ENCODE measurements around the gene OSBPL6.
"Not testable (repeated sequence)": the region's sequence is repeated elsewhere in the genome, so short reads cannot be mapped to it uniquely, and the experiment has no call there.

OSBPL6 gene

DNA sequence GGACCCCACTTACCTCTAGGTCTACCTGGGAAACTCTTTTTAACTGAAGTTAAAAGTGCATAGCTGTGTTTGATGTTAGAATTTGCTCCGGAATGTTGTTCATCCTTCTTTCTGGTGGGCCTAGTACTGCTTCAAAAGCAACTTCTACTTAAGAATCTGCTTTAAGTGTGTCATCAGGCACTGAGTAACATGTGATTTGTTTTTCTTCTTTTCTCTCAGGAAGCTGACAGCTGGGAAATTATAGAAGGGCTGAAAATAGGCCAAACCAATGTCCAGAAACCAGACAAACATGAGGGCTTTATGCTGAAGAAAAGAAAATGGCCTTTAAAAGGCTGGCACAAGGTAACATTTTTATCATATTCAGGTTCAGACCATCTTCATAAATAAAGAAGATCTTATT lies 133.7 kb downstream of the OSBPL6 start:
- TF ChIP-seq GATA1 (IDR thresholded peaks at IDR 0.05; ENCODE audit: low read depth, low read length) (no peak), POLR2A (IDR thresholded peaks at IDR 0.05; ENCODE audit: low read length) (no peak)
- no peak for DNase-seq

DNA sequence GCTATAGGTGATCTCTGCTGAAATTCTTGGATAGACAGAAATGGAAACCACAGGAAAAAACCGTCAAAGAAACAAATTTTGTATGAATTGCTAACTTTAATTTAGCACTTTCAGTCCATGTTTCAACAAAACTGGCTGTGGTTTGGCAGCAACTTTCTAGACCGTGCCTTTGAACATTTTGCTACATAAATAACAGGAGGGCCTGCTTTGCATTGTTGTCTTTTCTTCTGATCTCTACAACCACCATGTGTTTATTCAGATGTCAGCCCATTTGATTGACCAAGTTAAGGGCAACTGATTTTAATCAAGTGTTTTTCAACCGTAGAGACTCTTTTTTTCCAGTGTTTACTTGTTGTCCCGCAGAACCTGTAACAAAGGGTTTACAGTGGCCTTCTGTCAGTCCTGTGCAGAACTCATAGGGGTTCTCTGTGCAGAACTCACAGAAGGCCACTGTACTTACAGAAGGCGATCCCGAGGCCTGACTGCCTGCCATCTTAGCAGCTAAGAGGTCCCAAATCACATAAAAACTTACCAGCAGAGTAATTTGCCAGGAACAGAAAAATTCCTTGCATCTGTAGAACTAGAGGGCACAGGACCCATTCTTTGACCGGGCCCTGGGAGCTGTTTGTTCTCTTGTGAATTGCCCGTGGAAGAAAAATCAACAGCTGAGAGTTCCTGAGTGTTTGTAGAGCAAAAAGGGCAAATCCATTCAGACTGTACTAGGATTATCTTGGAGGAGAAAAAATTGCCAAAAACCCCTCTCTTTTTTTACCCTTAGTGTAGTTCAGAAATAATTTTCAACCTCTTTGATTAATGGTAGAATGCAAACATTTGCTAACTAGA lies 136.1 kb downstream of the OSBPL6 start:
- TF ChIP-seq POLR2A (IDR thresholded peaks at IDR 0.05; ENCODE audit: low read length) (no peak), GATA1 (IDR thresholded peaks at IDR 0.05; ENCODE audit: low read depth, low read length) (no peak)

DNA sequence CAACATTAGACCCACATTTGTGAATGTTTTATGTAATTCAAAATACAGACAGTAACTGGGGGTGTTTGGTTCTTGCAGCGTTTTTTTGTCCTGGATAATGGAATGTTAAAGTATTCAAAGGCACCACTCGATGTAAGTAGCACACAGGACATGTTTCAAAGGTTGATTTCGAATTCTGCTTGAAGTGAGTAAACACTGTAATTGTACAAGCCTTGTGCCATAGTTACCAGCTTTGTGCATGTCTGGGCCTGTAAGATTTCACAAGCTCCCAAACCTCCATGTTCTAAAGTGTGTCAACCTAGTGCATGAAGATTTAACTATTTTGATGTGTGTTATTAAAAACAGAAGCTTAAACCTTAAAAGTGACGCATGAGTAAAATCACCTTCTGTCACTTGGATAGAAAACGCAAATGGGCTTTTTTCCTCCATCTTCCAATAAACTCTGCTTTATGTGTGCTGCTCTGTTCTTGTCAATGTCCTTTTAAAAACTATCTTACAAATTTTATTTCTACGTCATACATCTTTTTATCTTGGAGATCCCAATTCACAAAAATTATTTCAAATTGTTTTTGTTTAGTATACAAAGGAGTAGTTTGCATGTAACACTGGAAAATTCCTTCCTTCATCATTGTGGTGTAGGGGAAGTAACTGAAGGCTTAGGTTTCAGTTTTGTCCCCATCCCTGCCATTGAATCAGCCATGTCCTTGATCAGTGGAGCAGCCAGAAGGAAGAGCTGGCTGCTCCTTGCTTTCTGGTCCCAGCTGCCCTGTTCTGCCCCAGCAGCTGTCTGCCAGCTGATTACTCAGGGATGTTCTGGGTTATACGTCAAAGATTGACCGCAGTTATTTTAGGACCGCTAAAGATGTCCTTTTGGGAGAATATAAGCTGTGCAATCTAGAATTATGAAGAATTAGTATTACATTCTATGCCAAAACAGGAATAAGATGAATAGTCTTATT lies 137.4 kb downstream of the OSBPL6 start:
- TF ChIP-seq GATA1 (IDR thresholded peaks at IDR 0.05; ENCODE audit: low read depth, low read length) (no peak), POLR2A (IDR thresholded peaks at IDR 0.05; ENCODE audit: low read length) (no peak)
- no peak for DNase-seq

More for the DNA sequence above, 136.1 kb downstream of the OSBPL6 start:
- DNase-seq = no peak

DNA sequence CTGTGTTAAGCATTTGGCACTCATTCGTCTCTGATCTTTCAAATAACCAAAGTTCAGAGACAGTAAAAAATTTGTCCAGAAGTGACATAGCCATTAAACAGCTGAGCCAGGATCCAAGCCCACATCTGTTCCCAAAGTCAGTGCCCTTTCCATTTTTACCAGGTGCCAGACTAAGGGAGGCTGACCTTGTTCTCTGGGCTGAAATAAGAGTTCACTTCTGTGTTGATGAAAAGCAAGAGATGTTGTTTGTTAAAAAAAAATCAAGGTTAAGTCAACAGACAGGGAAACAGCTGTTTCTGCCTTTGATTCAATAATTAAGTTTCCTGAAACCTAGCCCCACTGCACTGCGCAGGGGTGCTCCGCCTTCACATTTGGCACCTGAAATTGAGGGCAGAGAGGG lies 139.5 kb downstream of the OSBPL6 start:
- TF ChIP-seq POLR2A (IDR thresholded peaks at IDR 0.05; ENCODE audit: low read length) (no peak), GATA1 (IDR thresholded peaks at IDR 0.05; ENCODE audit: low read depth, low read length) (no peak)
- DNase-seq = no peak

DNA sequence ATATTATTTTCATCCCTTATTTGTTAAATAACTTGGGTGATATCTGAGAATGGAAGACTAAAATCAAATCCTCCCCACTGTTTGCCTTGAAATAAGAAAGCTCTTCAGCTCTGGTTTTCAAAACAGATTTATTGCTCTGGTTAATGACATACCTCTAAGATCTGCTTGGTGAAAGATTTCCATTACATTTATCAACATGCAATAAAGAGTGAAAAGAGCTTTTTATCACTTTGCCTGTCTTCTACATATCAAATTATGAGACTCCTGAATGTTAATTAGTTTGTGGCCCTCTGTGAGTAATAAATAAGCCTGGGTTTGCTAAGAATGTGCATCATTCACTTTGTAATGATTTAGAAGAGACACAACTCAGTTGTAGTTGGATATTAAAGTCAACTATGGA lies 140.9 kb downstream of the OSBPL6 start:
- TF ChIP-seq POLR2A (IDR thresholded peaks at IDR 0.05; ENCODE audit: low read length) = no peak
- TF ChIP-seq GATA1 (IDR thresholded peaks at IDR 0.05; ENCODE audit: low read depth, low read length) = no peak

DNA sequence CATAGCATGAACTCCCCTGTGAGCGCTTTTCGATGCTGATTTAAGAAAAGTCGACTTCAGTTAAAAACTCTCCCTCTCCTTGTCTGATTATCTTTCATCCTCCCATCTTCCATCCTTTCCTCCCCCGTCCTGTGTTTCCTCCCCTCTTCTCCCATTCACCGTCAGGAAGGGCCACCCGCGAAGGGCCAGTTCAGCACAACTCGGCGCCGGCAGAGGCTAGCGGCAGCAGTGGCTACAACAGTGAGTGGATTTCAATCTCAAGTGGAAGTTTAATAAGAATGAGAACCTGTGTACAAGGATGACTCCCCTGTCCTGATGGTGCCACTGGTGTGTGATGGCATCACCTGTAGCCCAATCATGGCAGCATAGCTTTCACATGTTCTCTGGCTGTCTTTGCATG lies 149.8 kb downstream of the OSBPL6 start:
- no peak for TF ChIP-seq POLR2A (IDR thresholded peaks at IDR 0.05; ENCODE audit: low read length)
- no peak for DNase-seq

More for the DNA sequence above, 140.9 kb downstream of the OSBPL6 start:
- no peak for DNase-seq

DNA sequence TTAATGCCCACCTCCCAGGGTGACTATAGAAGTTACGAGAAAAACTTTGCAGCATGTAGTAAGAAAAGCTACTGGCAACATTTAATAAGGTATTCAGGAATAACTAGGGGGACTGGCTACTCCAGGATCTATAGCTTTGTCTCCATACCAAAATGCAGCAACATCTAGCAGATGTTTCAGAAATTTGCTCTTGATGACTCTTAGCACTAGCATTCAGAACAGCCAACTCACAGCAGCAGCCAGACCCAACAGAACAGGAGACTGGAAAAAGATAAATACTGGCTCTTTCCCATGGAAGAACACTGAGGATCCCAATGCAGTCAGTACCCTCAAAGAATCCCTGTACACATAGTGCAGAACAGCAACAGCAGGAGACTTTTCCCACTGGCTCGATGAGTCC lies 151.6 kb downstream of the OSBPL6 start:
- no peak for DNase-seq
- TF ChIP-seq GATA1 (IDR thresholded peaks at IDR 0.05; ENCODE audit: low read depth, low read length) (no peak), POLR2A (IDR thresholded peaks at IDR 0.05; ENCODE audit: low read length) (no peak)

DNA sequence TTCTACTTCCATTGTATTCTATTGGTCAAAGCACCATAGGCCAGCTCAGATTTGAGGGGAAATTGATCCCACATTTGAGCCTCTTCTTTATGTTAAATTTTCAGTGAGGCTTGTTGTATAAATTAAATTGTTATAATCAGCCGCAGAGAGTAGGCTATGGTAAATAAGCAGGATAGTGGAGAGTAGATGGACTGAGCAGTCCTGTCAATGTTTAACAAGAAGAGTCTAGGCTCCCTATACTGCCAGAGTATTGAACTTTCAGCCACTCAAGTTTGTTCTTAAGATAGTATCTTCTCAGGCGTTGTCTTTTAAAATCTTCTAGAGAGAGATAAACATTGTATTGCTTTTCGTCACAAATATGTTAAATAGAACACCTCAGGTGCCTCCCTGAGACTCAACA lies 155.7 kb downstream of the OSBPL6 start:
- no peak for DNase-seq
- TF ChIP-seq GATA1 (IDR thresholded peaks at IDR 0.05; ENCODE audit: low read depth, low read length) (no peak), POLR2A (IDR thresholded peaks at IDR 0.05; ENCODE audit: low read length) (no peak)

DNA sequence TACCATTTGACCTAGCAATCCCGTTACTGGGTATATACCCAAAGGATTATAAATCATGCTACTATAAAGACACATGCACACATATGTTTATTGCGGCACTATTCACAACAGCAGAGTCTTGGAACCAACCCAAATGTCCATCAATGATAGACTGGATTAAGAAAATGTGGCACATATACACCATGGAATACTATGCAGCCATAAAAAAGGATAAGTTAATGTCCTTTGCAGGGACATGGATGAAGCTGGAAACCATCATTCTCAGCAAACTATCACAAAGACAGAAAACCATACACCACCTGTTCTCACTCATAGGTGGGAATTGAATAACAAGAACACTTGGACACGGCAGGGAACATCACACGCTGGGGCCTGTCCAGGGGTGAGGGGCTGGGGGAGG lies 163.4 kb downstream of the OSBPL6 start:
- not testable (repeated sequence) for DNase-seq

DNA sequence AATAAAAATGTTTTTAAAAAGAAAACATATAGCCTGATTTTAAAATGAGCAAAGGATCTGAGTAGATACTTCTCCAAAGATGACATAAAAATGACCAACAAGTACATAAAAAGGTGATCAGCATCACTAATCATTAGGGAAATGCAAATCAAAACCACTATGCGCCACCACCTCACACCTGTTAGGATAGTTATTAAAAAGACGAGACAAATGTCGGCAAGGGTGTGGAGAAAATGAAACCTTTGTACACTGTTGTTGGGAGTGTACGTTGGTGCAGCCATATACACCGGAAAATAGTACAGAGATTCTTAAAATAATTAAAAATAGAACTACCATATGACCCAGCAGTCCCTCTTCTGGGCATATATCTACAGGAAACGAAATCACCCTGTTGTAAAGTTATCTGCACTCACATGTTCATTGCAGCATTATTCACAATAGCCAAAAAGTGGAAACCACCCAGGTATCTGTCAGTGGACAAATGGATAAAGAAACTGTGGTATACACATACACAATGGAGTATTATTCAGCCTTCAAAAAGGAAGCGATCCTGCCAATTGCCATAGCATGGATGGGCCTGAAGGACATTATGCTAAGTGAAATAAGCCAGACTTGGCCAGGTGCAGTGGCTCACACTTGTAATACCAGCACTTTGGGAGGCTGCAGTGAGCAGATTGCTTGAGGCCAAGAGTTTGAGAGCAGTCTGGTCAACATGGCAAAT lies 165.0 kb downstream of the OSBPL6 start:
- DNase-seq = no peak
- TF ChIP-seq POLR2A (IDR thresholded peaks at IDR 0.05; ENCODE audit: low read length) (no peak), GATA1 (IDR thresholded peaks at IDR 0.05; ENCODE audit: low read depth, low read length) (no peak)

DNA sequence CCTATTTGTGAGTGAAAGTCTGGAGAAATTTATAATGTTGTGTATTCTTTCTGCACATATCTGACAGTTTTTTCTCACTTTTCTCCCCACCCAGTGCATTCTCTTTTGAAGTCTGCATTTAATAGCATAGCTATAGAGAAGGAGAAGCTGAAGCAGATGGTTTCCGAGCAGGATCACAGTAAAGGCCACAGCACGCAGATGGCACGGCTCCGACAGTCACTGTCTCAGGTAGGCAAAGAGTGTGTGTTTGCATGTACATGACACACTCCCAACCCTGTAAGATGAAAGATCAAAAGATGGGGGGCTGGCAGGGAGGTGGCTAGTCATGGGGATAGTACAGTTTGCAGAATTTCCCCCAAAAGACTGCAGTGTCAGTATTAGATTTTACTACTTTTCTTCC lies 167.3 kb downstream of the OSBPL6 start:
- DNase-seq = no peak
- TF ChIP-seq POLR2A (IDR thresholded peaks at IDR 0.05; ENCODE audit: low read length) (no peak), GATA1 (IDR thresholded peaks at IDR 0.05; ENCODE audit: low read depth, low read length) (no peak)

DNA sequence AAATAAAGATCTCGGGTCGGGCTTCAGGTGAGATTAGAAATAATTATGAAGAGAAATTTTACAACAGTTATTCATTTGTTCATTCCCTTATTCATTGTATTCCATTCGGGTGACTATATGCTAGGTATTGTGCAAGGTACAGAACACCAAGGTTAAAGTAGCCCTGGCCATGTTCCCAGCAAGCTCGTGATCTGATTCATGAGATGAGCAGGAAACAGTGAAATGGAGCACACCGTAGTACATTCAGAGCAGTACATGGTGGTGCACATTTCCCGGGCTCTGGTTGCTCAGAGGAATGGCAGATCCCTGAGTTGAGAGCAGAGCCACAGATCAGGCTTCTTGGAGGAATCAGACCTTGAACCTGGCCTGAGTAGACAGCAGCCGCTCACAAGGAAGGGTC lies 168.9 kb downstream of the OSBPL6 start:
- TF ChIP-seq POLR2A (IDR thresholded peaks at IDR 0.05; ENCODE audit: low read length) = no peak
- TF ChIP-seq GATA1 (IDR thresholded peaks at IDR 0.05; ENCODE audit: low read depth, low read length) = no peak
- DNase-seq = no peak

DNA sequence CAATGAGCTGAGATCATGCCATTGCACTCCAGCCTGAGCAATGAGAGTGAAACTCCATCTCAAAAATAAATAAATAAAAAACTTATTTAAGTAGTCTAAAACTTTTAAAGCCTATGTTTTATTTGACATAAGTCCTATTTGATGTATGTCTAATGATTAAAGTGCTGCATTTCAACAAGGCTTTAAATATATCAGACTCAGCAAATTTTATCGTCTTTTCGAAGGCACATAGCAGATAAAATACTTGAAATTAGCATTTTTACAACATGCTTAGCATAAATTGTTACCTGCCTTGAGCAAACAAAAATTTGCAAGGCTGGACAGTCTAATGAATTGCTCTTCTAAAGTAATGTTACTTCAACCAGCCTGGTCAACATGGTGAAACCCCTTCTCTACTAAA lies 170.8 kb downstream of the OSBPL6 start:
- TF ChIP-seq POLR2A (IDR thresholded peaks at IDR 0.05; ENCODE audit: low read length) = no peak
- no peak for TF ChIP-seq GATA1 (IDR thresholded peaks at IDR 0.05; ENCODE audit: low read depth, low read length)
- DNase-seq = no peak

DNA sequence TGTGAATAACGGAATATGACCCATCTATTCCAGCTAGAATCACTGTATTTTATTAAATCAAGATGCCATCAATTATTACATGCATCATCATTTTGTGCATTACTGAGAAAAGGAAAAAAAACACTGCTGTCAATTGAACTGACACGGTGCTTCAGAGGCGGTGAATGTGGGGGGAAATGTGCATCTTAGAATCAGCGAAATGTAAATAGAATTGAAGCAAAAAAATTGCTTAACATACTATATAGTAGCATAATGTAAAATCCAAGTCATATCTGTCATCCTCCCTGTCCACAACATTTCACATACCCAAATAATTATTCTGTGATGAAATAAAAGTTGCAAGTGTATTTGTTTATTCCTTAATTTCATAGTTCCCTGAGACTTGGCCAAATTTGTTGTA lies 172.1 kb downstream of the OSBPL6 start:
- TF ChIP-seq POLR2A (IDR thresholded peaks at IDR 0.05; ENCODE audit: low read length) (no peak), GATA1 (IDR thresholded peaks at IDR 0.05; ENCODE audit: low read depth, low read length) (no peak)
- no peak for DNase-seq
